Measurements from ENCODE around the gene HOXB9. TPM values are rescaled to one million over a fixed set of nuclear protein-coding genes. Genes with fewer than 3 reads are reported as not detected.

HOXB9 gene
- total RNA-seq, 6 experiments from 2014 or later, result not detected

DNA sequence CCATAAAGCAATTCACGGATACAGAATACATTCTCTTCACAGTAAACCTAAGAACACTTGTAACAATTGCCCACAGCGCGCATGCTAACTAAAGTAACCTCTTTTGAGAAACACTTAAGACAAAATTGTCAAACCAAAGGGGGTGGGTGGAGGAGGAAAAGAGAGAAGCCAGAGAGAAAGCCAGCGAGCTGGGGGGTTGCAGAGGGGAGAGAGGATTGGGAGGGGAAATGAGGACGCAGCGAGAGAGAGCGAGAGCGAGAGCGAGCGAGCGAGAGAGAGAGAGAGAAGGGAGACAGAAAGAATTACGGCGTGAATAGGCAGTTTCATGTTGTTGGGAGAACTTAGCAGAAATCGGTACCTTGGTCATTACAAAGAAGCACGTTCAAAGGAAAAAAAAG lies 13.7 kb downstream of the HOXB9 start:
- intact Hi-C loops (cut with DNase I), result loop anchor here in 1 of 2 donors (10.0 kb wide), 1 partner anchor 268 kb away; no protein-coding TSS in a partner anchor
- H3K4me3 ChIP-seq, result no peak overlapping the region
- H3K36me3 ChIP-seq, result no peaks in the 10 kb centered on the region
- H3K27ac ChIP-seq, result no peak overlapping the region
- DNase-seq (no peak), ATAC-seq (no peak)
- H3K9me3 ChIP-seq, result no peaks in the 10 kb centered on the region
- WGBS (ENCODE audit: insufficient coverage, low coverage, low lambda C conversion rate, missing lambda C conversion rate), result 7% methylated on average over 15 of the region's 15 CpGs
- TF ChIP-seq CTCF (IDR thresholded peaks at IDR 0.05), result no peak
- no peak for TF ChIP-seq POLR2A (IDR thresholded peaks at IDR 0.05)
- H3K27me3 ChIP-seq, result peaks cover 35 to 79% of the 10 kb centered on the region in 2 donors
- H3K4me1 ChIP-seq, result peaks cover 0 to 13% (median 2%) of the 10 kb centered on the region in 4 donors

GRCh38 chr17:48611681-48612455 lies 14.3 kb downstream of the HOXB9 start:
- Histone ChIP-seq H3K27me3 (peaks cover 35 to 78% of the 10 kb centered on the region in 2 donors), H3K27ac (no peak overlapping the region), H3K36me3 (no peaks in the 10 kb centered on the region), H3K9me3 (no peaks in the 10 kb centered on the region), H3K4me1 (peaks cover 0 to 13% (median 2%) of the 10 kb centered on the region in 4 donors), H3K4me3 (peak overlapping the region in 1 of 3 donors; percentile 4)
- ATAC-seq, result peak in 1 of 4 donors; percentile 14
- TF ChIP-seq POLR2A (IDR thresholded peaks at IDR 0.05), result no peak
- 4% methylated on average over 26 of the region's 36 CpGs for WGBS (ENCODE audit: insufficient coverage, low coverage, low lambda C conversion rate, missing lambda C conversion rate)
- intact Hi-C loops (cut with DNase I), result loop anchor here in 1 of 2 donors (10.0 kb wide), 1 partner anchor 267 kb away; no protein-coding TSS in a partner anchor
- DNase-seq, result no peak

DNA sequence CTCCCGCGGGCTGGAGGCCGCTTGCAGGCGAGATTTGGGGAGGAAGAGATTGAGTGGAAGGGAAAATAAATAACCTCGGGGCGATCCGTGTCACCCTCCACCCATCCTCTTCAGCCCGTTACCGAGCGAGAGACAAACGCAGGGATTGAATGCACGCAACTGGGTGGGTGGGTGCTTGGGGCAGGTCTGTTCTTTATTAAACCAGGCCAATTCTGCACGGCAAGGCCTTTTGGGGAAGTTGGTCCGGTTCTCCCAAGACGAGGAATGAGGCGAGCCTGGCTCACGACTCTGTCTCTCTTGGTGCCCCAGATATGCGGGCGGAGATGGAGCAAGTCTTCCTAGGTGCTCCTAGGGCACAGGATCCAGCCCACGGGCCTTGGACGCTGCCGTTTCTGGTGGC lies 14.9 kb downstream of the HOXB9 start:
- TF ChIP-seq CTCF (IDR thresholded peaks at IDR 0.05), result no peak
- TF ChIP-seq POLR2A (IDR thresholded peaks at IDR 0.05), result no peak
- Histone ChIP-seq H3K27ac (no peak overlapping the region), H3K4me1 (peaks cover 0 to 13% (median 2%) of the 10 kb centered on the region in 4 donors), H3K27me3 (peaks cover 30 to 78% of the 10 kb centered on the region in 2 donors), H3K36me3 (no peaks in the 10 kb centered on the region), H3K9me3 (no peaks in the 10 kb centered on the region), H3K4me3 (peak overlapping the region; percentile 25 to 43 (median 29))
- DNase-seq (no peak), ATAC-seq (peak in 1 of 4 donors; percentile 9)
- intact Hi-C loops (cut with DNase I), result loop anchor here in 1 of 2 donors (10.0 kb wide), 1 partner anchor 266 kb away; no protein-coding TSS in a partner anchor
- 5% methylated on average over 14 of the region's 22 CpGs for WGBS (ENCODE audit: insufficient coverage, low coverage, low lambda C conversion rate, missing lambda C conversion rate)

DNA sequence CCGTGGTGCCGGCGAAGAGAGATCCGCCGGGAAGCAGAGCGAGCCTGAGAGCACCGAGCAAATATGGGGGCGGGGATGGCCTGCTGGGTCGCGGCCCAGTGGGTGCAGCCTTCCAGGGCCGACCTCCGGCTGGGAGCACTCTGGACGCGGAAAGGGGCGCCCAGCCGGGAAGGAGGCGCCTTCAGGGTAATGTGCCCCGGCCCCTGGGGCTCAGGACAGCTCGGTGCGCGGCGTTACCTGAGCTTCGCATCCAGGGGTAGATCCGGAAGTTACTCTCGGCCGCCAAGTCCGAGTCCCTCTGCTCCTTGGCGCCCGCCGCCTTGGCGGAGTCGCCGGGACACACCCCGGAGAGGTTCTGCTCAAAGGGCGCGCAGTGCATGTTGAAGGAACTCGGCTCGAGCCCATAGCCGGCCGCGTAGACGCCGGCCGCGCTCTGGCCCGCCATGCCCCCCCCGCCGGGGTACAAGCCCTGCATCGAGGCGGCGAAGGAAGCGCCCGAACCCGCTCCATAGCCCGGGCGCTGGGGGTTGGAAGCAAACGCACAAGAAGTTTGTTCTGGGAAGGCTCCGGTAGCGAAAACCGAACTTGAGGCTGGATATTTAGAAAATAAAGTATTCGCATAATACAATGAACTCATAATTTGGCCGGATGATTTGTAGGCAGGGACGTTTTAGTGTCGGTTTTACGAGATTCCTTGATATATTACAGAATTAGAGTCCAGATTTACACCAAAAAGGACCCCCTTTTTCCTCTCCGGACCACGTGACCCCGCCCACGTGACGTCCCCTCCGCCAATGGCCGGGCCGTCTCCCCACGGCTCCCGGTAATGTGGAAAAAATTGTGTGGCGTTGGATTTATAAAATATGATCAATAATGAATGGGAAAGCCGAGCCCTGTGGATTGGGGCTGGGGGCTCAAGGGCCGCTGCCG lies 15.6 kb downstream of the HOXB9 start, which contains the start of gene HOXB7:
Gene HOXB7 (minus strand): TSS at position 736 of the 930 bp plus-strand sequence. CDS start 99 bp downstream, at position 637.
- Histone ChIP-seq H3K27me3 (peaks cover 24 to 77% of the 10 kb centered on the region in 2 donors), H3K27ac (no peak within 1 kb of the TSS), H3K4me1 (peaks cover 0 to 13% (median 2%) of the 10 kb centered on the region in 4 donors), H3K9me3 (no peaks in the 10 kb centered on the region), H3K36me3 (no peaks in the 10 kb centered on the region), H3K4me3 (peak within 1 kb of the TSS; percentile 25 to 43 (median 29))
- DNase-seq (no peak), ATAC-seq (peak; percentile 23 to 39 (median 38))
- no peak for TF ChIP-seq CTCF (IDR thresholded peaks at IDR 0.05)
- no peak for TF ChIP-seq POLR2A (IDR thresholded peaks at IDR 0.05)
- intact Hi-C loops (cut with DNase I), result loop anchor here in 1 of 2 donors (10.0 kb wide), 1 partner anchor 266 kb away; no protein-coding TSS in a partner anchor
- 3% methylated on average over 36 of the region's 79 CpGs for WGBS (ENCODE audit: insufficient coverage, low coverage, low lambda C conversion rate, missing lambda C conversion rate)
